Stomach (tissue), 9 donors: Measurements from ENCODE around the gene TOB2. TPM values are rescaled to one million over a fixed set of nuclear protein-coding genes. Genes with fewer than 3 reads are reported as not detected.
"Not testable (repeated sequence)": the region's sequence is repeated elsewhere in the genome, so short reads cannot be mapped to it uniquely, and the experiment has no call there.

Experiments
- DNase-seq, 2 donors: peaks; one replicate each; pipeline versions ENCODE4 v3.0.0 to v3.0.0-alpha.2; 2013 to 2019
- H3K27ac ChIP-seq, 5 donors: fragments of 200-600 bp in 4 of 5; sonication (generic) in 4 of 5; one replicate each; pipeline ENCODE4 v1.5.1; 2013 to 2019; ENCODE audit warnings: mild to moderate bottlenecking in 1 of 5, moderate library complexity in 1 of 5
- H3K27me3 ChIP-seq, 3 donors: fragments of 200-600 bp; sonication (generic); one replicate each; pipeline ENCODE4 v1.5.1; 2017 to 2019; ENCODE audit warnings: mixed run types in 1 of 3
- H3K36me3 ChIP-seq, 4 donors: fragments of 200-600 bp; sonication (generic); 1 replicate in 3 of 4; 2 replicates in 1 of 4; pipeline ENCODE4 v1.5.1; 2016 to 2019
- H3K4me1 ChIP-seq, 4 donors: fragments of 200-600 bp; sonication (generic); one replicate each; pipeline ENCODE4 v1.5.1; 2016 to 2019
- H3K4me3 ChIP-seq, 4 donors: fragments of 200-600 bp; sonication (generic) in 3 of 4; one replicate each; pipeline ENCODE4 v1.5.1; 2016 to 2019; ENCODE audit warnings: mild to moderate bottlenecking in 1 of 4
- H3K9me3 ChIP-seq, 4 donors: fragments of 200-600 bp; sonication (generic); one replicate each; pipeline ENCODE4 v1.5.1; 2016 to 2019
- EP300 ChIP-seq: sonication (generic); formaldehyde crosslinking; IDR thresholded peaks from one replicate; pipeline ENCODE4 v1.6.1; 2017; ENCODE audit warnings: antibody characterized with exemption
- POLR2A ChIP-seq, 4 donors: fragments of 450-650 bp; IDR thresholded peaks; one replicate each; pipeline ENCODE4 v1.6.1; 2016; ENCODE audit warnings: antibody characterized with exemption in 4 of 4, control low read depth in 2 of 4, mild to moderate bottlenecking in 1 of 4, moderate library complexity in 1 of 4
- POLR2AphosphoS5 ChIP-seq, 3 donors: sonication (generic); formaldehyde crosslinking; IDR thresholded peaks; one replicate each; pipeline ENCODE4 v1.6.1; 2016; ENCODE audit warnings: antibody characterized with exemption in 3 of 3
- WGBS, 5 donors: extraction: QIAGEN DNeasy Blood & Tissue Kit in 3 of 5; methylation state at CpG; one replicate each; pipeline versions ENCODE4 v1.1.5 to v1.1.7; 2013 to 2018; 5-methylcytosine and 5-hydroxymethylcytosine counted together
- intact Hi-C: fragments of 100-400 bp; cut with DNase I; formaldehyde crosslinking; loops from one replicate; pipeline ENCODE4 v1.15.1; 2023; ENCODE audit warnings: low total_unique reads
- polyA plus RNA-seq, 3 donors: library from polyadenylated mRNA; stranded (reverse); fragments of 200-250 nt; gene quantifications; one replicate each; pipeline ENCODE4 v1.2.3, GENCODE V29; 2013
- total RNA-seq, 5 donors: library from RNA; depleted of rRNA; stranded (reverse); fragments of >200 nt; gene quantifications; one replicate each; pipeline versions ENCODE4 v1.1.0 to v1.2.3, GENCODE V29; 2014 to 2016
- TF ChIP-seq, protein P1 (sequence below), 7 experiments: fragments of 450-650 bp in 4 of 7; fragments of 200-600 bp in 3 of 7; sonication (generic) in 3 of 7; IDR thresholded peaks; one replicate each; pipeline ENCODE4 v1.5.1; 2016 to 2019; ENCODE audit warnings: antibody characterized with exemption in 7 of 7, control low read depth in 2 of 7, mild to moderate bottlenecking in 1 of 7
- donor health status: healthy with polysubstance abuse.
- donor health status: Bipolar disorder and iron deficiency.
- donor health status: healthy.

Gene TOB2
- total and polyA plus RNA-seq, 8 donors, result 11.0 to 42.4 (median 24.5) TPM

DNA sequence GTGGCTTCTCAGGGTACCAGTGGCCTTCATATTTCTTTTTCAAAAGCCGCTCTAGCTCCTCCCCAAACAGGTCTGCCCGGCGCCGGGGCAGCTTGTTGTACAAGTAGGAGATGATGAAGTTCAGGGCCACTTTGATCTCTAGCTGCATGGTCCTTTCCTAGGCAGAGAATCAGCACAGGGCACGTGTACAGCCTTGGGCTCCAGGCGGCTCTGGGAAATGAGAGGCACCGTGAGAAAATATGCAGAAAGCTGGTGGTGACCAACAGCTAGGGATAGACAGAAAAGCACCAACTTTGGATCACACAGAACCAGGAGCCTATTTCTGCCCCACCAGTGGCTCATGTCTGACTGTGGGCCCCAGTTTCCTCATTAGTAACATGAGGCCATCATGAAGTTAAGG is 9.4 kb downstream of the TOB2 start:
- no peak for TF ChIP-seq POLR2AphosphoS5 (IDR thresholded peaks at IDR 0.05)
- TF ChIP-seq, protein P1, sequence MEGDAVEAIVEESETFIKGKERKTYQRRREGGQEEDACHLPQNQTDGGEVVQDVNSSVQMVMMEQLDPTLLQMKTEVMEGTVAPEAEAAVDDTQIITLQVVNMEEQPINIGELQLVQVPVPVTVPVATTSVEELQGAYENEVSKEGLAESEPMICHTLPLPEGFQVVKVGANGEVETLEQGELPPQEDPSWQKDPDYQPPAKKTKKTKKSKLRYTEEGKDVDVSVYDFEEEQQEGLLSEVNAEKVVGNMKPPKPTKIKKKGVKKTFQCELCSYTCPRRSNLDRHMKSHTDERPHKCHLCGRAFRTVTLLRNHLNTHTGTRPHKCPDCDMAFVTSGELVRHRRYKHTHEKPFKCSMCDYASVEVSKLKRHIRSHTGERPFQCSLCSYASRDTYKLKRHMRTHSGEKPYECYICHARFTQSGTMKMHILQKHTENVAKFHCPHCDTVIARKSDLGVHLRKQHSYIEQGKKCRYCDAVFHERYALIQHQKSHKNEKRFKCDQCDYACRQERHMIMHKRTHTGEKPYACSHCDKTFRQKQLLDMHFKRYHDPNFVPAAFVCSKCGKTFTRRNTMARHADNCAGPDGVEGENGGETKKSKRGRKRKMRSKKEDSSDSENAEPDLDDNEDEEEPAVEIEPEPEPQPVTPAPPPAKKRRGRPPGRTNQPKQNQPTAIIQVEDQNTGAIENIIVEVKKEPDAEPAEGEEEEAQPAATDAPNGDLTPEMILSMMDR (IDR thresholded peaks at IDR 0.05), result no peak
- no peak for TF ChIP-seq POLR2A (IDR thresholded peaks at IDR 0.05)
- TF ChIP-seq EP300, result no peak
- no peak for DNase-seq
- Histone ChIP-seq H3K27ac (peak overlapping the region in 1 of 5 donors; percentile 18), H3K4me1 (peaks cover 35 to 87% (median 60%) of the 10 kb centered on the region in 4 donors), H3K4me3 (no peak overlapping the region), H3K27me3 (no peaks in the 10 kb centered on the region), H3K9me3 (no peaks in the 10 kb centered on the region), H3K36me3 (peaks cover 47 to 83% (median 79%) of the 10 kb centered on the region in 4 donors)
- 76 to 89% (median 85%) methylated on average over 3 to 7 of the region's 7 CpGs for WGBS, 5 donors
- intact Hi-C loops, result no loop called here

DNA sequence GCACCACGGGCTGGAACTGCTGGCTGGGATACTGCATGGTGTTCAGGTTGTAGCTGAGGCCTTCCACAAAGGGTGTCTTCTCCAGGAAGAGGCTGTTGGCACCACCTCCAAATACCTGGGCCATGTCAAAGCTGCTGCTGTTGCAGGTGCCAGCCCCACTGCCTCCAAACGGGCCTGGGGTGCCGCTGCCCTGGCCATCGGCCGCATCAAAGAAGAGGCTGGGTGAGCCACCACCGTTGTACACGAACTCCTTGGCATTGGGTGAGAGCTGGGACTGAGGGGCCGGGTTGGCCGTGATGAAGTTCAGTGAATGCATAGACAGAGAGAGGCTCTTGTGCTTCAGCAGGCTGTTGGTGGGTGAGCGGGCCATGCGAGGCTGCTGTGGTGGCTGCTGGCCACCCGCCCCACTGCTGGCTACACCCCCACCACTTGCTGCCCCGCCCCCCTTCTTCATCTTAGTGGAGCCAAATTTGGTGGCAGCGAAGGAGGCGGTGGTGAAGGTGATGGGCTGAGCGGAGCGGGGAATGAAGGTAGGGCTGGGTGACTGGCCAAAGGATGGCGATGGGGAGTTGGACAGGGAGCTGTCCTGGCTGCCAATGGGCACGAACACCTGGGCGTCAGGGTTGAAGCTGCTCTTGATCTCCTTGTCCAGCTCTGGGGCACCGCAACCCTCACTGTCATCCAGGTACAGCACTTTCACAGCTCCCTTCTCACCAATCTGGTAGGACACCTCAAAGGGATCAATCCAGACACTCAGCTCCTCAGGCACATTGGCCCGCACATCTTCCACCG is 10.1 kb downstream of the TOB2 start:
- no peak for TF ChIP-seq POLR2A (IDR thresholded peaks at IDR 0.05)
- no peak for TF ChIP-seq POLR2AphosphoS5 (IDR thresholded peaks at IDR 0.05)
- TF ChIP-seq, protein P1 (IDR thresholded peaks at IDR 0.05), result no peak
- TF ChIP-seq EP300, result no peak
- no peaks in the 10 kb centered on the region for H3K9me3 ChIP-seq
- DNase-seq, result no peak
- no peak overlapping the region for H3K4me3 ChIP-seq
- H3K27me3 ChIP-seq, result no peaks in the 10 kb centered on the region
- intact Hi-C loops, result no loop called here
- H3K27ac ChIP-seq, result peak overlapping the region in 1 of 5 donors; percentile 68
- 73 to 87% (median 81%) methylated on average over 21 to 23 of the region's 23 CpGs for whole genome bisulfite sequencing, 5 donors
- H3K36me3 ChIP-seq, result peaks cover 47 to 85% (median 84%) of the 10 kb centered on the region in 4 donors
- H3K4me1 ChIP-seq, result peaks cover 31 to 83% (median 57%) of the 10 kb centered on the region in 4 donors

- Histone ChIP-seq H3K27me3 (no peaks in the 10 kb centered on the region), H3K4me1 (peaks cover 25 to 75% (median 52%) of the 10 kb centered on the region in 4 donors), H3K36me3 (peaks cover 41 to 85% (median 84%) of the 10 kb centered on the region in 4 donors), H3K9me3 (no peaks in the 10 kb centered on the region), H3K4me3 (no peak overlapping the region), H3K27ac (peak overlapping the region in 3 of 5 donors; percentile 32 to 68 (median 34))
- no peak for DNase-seq
- TF ChIP-seq POLR2AphosphoS5 (IDR thresholded peaks at IDR 0.05) (peak in 1 of 3 donors; percentile 23), POLR2A (IDR thresholded peaks at IDR 0.05) (no peak)
- intact Hi-C loops, result no loop called here
- WGBS, 5 donors, result 61 to 79% (median 73%) methylated on average over 4 of the region's 4 CpGs
Observed at GRCh38 chr22:41435560-41435959, 11.0 kb downstream of the TOB2 start.

DNA sequence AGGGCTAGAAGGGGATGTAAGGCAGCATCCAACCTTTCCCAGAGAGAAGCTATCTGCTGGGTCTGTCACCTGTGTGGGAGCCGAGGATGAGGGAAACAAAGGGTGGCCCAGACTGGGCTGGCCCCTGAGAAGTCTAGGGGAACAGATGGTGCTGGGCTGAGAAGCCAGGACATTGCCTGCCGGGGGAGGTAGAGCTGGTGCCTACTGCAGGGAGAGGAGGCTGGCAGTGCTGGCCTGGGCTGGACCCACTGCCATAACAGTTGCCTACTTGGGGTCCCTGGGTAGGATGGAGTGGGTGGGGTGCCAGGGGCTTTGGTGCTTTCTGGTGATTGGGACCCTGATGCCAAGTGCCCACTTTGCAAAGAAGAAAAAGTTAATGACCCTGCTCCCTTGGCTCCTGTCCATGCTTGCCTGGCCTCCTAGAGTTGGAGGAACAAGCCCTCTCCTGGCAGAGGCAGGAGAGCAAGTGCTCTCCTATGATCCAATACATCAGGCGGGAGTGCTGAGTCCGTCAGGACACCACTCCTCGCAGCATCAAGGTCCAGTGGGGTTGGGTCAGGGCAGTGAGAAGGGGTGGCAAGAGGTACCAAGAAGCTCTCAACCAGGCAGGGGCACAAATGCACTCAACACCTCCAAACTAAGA is 12.1 kb downstream of the TOB2 start:
- Histone ChIP-seq H3K36me3 (peaks cover 40 to 79% (median 78%) of the 10 kb centered on the region in 4 donors), H3K4me1 (peaks cover 25 to 66% (median 45%) of the 10 kb centered on the region in 4 donors), H3K27ac (peak overlapping the region in 4 of 5 donors; percentile 1 to 68 (median 19))
- 68 to 77% (median 76%) methylated on average over 5 of the region's 5 CpGs for WGBS, 5 donors
- H3K4me3 ChIP-seq, DNase-seq, H3K9me3 ChIP-seq, H3K27me3 ChIP-seq, intact Hi-C loops: not testable (repeated sequence)

GRCh38 chr22:41433480-41433879 is 13.1 kb downstream of the TOB2 start:
- Histone ChIP-seq H3K27ac (peak overlapping the region in 2 of 5 donors; percentile 10 to 48), H3K4me1 (peaks cover 19 to 56% (median 35%) of the 10 kb centered on the region in 4 donors), H3K36me3 (peaks cover 40 to 75% (median 72%) of the 10 kb centered on the region in 4 donors)
- DNase-seq, H3K9me3 ChIP-seq, intact Hi-C loops, H3K27me3 ChIP-seq, H3K4me3 ChIP-seq: not testable (repeated sequence)
- 68 to 86% (median 83%) methylated on average over 1 of the region's 1 CpG for WGBS, 5 donors
